ENCODE data around the gene DHODH. TPM values are rescaled to one million over a fixed set of nuclear protein-coding genes. Genes with fewer than 3 reads are reported as not detected.

DHODH gene
- total and polyA plus RNA-seq, 2 of the 4 experiments (the other 2 are of a cell fraction), result 3.2 to 4.1 TPM

DNA sequence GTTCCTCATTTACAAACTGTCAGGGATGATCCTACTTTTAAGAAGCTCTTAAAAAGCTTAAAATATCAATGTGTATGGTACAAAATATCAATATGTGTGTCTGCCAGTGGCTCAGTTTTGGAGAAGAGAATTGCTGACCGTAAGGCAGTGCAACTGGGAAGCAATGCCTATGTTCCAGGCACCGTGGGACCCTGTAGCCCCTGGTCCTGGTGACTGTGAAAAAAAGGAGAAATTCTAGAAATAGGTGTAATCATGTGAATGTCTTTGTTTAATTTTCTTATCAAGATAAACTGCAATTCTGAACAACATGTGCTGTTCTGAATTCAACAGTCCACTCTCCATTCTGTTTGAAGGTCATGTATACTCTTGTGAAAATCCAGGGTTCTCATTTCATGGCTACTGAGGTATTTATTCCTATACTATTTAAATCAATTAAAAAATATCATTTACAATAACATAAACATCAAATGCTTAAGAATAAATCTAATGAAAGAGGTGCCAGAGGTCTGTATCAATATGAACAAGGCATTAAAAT is 36.3 kb downstream of the DHODH start:
- no peak for ATAC-seq (ENCODE audit: low read depth)
- H4K8ac ChIP-seq (ENCODE audit: low read depth in 2 of 2, low read length in 2 of 2), result no peak overlapping the region
- no peaks in the 10 kb centered on the region for H3K9me3 ChIP-seq (ENCODE audit: control insufficient read depth, insufficient read depth, low read length)
- H2AK9ac ChIP-seq (replicated peaks; ENCODE audit: low read depth, low read length, poor library complexity), result no peak overlapping the region
- ChIA-PET CTCF (no interaction called here), POLR2A (ENCODE audit: unreplicated experiment) (no interaction called here)
- H3K9ac ChIP-seq (ENCODE audit: low read depth, low read length), result no peak overlapping the region
- H3K9me1 ChIP-seq (ENCODE audit: insufficient read depth, low read length), result no peaks in the 10 kb centered on the region
- no peak overlapping the region for H3K56ac ChIP-seq (ENCODE audit: extremely low read depth, insufficient read depth, low read length)
- no peak overlapping the region for H2BK5ac ChIP-seq (ENCODE audit: low read depth, low read length, poor library complexity, severe bottlenecking)
- in situ Hi-C loops (cut with MboI; ENCODE audit: low sequenced_read_pairs) (no loop called here), intact Hi-C loops (cut with micrococcal nuclease) (no loop called here), dilution Hi-C loops (cut with HindIII; ENCODE audit: low sequenced_read_pairs, unreplicated experiment) (no loop called here)
- no peak overlapping the region for H3K23ac ChIP-seq (ENCODE audit: low read depth, low read length)
- no peaks in the 10 kb centered on the region for H3K36me3 ChIP-seq (ENCODE audit: control insufficient read depth, insufficient read depth, low read length)
- no TSS peak for BruUV-seq (replicated peaks)
- no peak overlapping the region for H4K5ac ChIP-seq (ENCODE audit: low read depth, low read length)
- H2AK5ac ChIP-seq (ENCODE audit: low read depth, low read length), result no peak overlapping the region
- H2AFZ ChIP-seq (replicated peaks; ENCODE audit: low read length, poor library complexity), result no peak overlapping the region
- no peak overlapping the region for H2BK15ac ChIP-seq (ENCODE audit: low read depth, low read length)
- no peak overlapping the region for H3K4me3 ChIP-seq (ENCODE audit: insufficient read depth, low read depth, low read length)
- no peak overlapping the region for H4K91ac ChIP-seq (ENCODE audit: insufficient read depth, low read depth, low read length)
- H3K4me2 ChIP-seq (ENCODE audit: low read depth, low read length), result no peak overlapping the region
- no peaks in the 10 kb centered on the region for H3K4me1 ChIP-seq (ENCODE audit: control insufficient read depth, insufficient read depth, low read length)
- no peak for DNase-seq
- H3K14ac ChIP-seq (replicated peaks; ENCODE audit: low read depth, low read length), result no peak overlapping the region
- no peaks in the 10 kb centered on the region for H3K27me3 ChIP-seq (ENCODE audit: control insufficient read depth, insufficient read depth, low read length)
- no peak overlapping the region for H2BK120ac ChIP-seq (ENCODE audit: low read depth, low read length)
- WGBS, 2 experiments (ENCODE audit: extremely low coverage in 2 of 2, insufficient read length in 1 of 2), result 0% methylated on average over 1 of the region's 2 CpGs; no CpG with 5 or more reads in 1 of the 2 experiments
- no peak overlapping the region for H3K4ac ChIP-seq (ENCODE audit: low read depth, low read length)
- no peaks in the 10 kb centered on the region for H3K79me1 ChIP-seq (ENCODE audit: low read depth in 1 of 2, low read length in 2 of 2)
- H3K18ac ChIP-seq (ENCODE audit: low read depth, low read length), result no peak overlapping the region
- H4K20me1 ChIP-seq (ENCODE audit: insufficient read depth, low read length), result no peaks in the 10 kb centered on the region
- no peak overlapping the region for H2BK20ac ChIP-seq (ENCODE audit: low read depth, low read length)
- TF ChIP-seq MXI1 (IDR thresholded peaks at IDR 0.05; ENCODE audit: borderline replicate concordance, low read depth, low read length) (no peak), MAZ (IDR thresholded peaks at IDR 0.05; ENCODE audit: borderline replicate concordance, low read depth, low read length) (no peak), SMC3 (IDR thresholded peaks at IDR 0.05; ENCODE audit: low read depth, low read length) (no peak), RCOR1 (IDR thresholded peaks at IDR 0.05; ENCODE audit: insufficient replicate concordance, low read length) (no peak), CEBPB (IDR thresholded peaks at IDR 0.05; ENCODE audit: low read depth, low read length) (no peak), MAFK (IDR thresholded peaks at IDR 0.05; ENCODE audit: low read depth, low read length) (no peak), FOS (IDR thresholded peaks at IDR 0.05; ENCODE audit: low read depth, low read length) (no peak), NFE2L2 (IDR thresholded peaks at IDR 0.05; ENCODE audit: low read depth, low read length) (no peak), POLR2A (IDR thresholded peaks at IDR 0.05; ENCODE audit: low read depth, low read length) (no peak), BHLHE40 (IDR thresholded peaks at IDR 0.05; ENCODE audit: low read depth, low read length) (no peak), RAD21 (IDR thresholded peaks at IDR 0.05; ENCODE audit: low read length) (no peak), CHD1 (IDR thresholded peaks at IDR 0.05; ENCODE audit: low read depth, low read length) (no peak), RFX5 (IDR thresholded peaks at IDR 0.05; ENCODE audit: low read depth, low read length) (no peak)
- TF ChIP-seq, protein P1, sequence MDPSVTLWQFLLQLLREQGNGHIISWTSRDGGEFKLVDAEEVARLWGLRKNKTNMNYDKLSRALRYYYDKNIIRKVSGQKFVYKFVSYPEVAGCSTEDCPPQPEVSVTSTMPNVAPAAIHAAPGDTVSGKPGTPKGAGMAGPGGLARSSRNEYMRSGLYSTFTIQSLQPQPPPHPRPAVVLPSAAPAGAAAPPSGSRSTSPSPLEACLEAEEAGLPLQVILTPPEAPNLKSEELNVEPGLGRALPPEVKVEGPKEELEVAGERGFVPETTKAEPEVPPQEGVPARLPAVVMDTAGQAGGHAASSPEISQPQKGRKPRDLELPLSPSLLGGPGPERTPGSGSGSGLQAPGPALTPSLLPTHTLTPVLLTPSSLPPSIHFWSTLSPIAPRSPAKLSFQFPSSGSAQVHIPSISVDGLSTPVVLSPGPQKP (IDR thresholded peaks at IDR 0.05; ENCODE audit: borderline replicate concordance, low read depth, low read length), result no peak
- TF ChIP-seq, protein P2, sequence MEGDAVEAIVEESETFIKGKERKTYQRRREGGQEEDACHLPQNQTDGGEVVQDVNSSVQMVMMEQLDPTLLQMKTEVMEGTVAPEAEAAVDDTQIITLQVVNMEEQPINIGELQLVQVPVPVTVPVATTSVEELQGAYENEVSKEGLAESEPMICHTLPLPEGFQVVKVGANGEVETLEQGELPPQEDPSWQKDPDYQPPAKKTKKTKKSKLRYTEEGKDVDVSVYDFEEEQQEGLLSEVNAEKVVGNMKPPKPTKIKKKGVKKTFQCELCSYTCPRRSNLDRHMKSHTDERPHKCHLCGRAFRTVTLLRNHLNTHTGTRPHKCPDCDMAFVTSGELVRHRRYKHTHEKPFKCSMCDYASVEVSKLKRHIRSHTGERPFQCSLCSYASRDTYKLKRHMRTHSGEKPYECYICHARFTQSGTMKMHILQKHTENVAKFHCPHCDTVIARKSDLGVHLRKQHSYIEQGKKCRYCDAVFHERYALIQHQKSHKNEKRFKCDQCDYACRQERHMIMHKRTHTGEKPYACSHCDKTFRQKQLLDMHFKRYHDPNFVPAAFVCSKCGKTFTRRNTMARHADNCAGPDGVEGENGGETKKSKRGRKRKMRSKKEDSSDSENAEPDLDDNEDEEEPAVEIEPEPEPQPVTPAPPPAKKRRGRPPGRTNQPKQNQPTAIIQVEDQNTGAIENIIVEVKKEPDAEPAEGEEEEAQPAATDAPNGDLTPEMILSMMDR (conservative IDR thresholded peaks at IDR 0.05; ENCODE audit: low read depth, low read length), result no peak
- TF ChIP-seq, protein P3, sequence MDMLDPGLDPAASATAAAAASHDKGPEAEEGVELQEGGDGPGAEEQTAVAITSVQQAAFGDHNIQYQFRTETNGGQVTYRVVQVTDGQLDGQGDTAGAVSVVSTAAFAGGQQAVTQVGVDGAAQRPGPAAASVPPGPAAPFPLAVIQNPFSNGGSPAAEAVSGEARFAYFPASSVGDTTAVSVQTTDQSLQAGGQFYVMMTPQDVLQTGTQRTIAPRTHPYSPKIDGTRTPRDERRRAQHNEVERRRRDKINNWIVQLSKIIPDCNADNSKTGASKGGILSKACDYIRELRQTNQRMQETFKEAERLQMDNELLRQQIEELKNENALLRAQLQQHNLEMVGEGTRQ (IDR thresholded peaks at IDR 0.05; ENCODE audit: low read depth, low read length), result no peak
- no peak overlapping the region for H3K27ac ChIP-seq (ENCODE audit: insufficient read depth, low read length)
